IMR-90 (cell line): ENCODE data around the gene TMEM163. TPM values are rescaled to one million over a fixed set of nuclear protein-coding genes. Genes with fewer than 3 reads are reported as not detected.
"Not testable (repeated sequence)": the region's sequence is repeated elsewhere in the genome, so short reads cannot be mapped to it uniquely, and the experiment has no call there.

Experiments used
- ATAC-seq: fragments of 200-7000 bp; cut with Tn5 transposase; 2 replicates; pipeline ENCODE4 v1.9.1; 2020; ENCODE audit warnings: low read depth, mild to moderate bottlenecking, moderate library complexity
- BruUV-seq: library from RNA; stranded (reverse); fragments of 400-500 nt; replicated peaks from 2 replicates; lab custom pipeline; 2021; lab: Mats Ljungman, UMichigan
- CTCF ChIA-PET: fragments of 300-600 bp; formaldehyde crosslinking; extraction: SDS; loops from one replicate; lab custom pipeline; 2021; ENCODE audit warnings: antibody characterized with exemption; lab: Yijun Ruan, JAX
- POLR2A ChIA-PET: fragments of 300-600 bp; sonication (Branson Sonifier 250); formaldehyde crosslinking; loops from one replicate; lab custom pipeline; 2022; ENCODE audit warnings: antibody characterized with exemption; ENCODE audit not compliant: unreplicated experiment; lab: Charles Lee
- DNase-seq: peaks from one replicate; pipeline ENCODE4 v3.0.0; 2013
- H2AFZ ChIP-seq: replicated peaks from 2 replicates; pipeline ENCODE3; 2013; ENCODE audit warnings: low read length, mild to moderate bottlenecking; ENCODE audit not compliant: poor library complexity
- H2AK5ac ChIP-seq: 2 replicates; pipeline ENCODE4 v1.6.1; 2013; ENCODE audit warnings: low read depth, low read length, inconsistent platforms
- H2AK9ac ChIP-seq: replicated peaks from 2 replicates; pipeline ENCODE3; 2013; ENCODE audit warnings: mild to moderate bottlenecking, low read depth, low read length, moderate library complexity; ENCODE audit not compliant: poor library complexity
- H2BK120ac ChIP-seq: 2 replicates; pipeline ENCODE4 v1.6.1; 2013; ENCODE audit warnings: low read depth, low read length, inconsistent platforms
- H2BK15ac ChIP-seq: 3 replicates; pipeline ENCODE4 v1.6.1; 2013; ENCODE audit warnings: low read depth, low read length, inconsistent platforms
- H2BK20ac ChIP-seq: 2 replicates; pipeline ENCODE4 v1.6.1; 2013; ENCODE audit warnings: low read depth, mild to moderate bottlenecking, inconsistent platforms, low read length, moderate library complexity
- H2BK5ac ChIP-seq: 2 replicates; pipeline ENCODE4 v1.6.1; 2013; ENCODE audit warnings: mild to moderate bottlenecking, low read depth, low read length, inconsistent platforms; ENCODE audit not compliant: poor library complexity, severe bottlenecking
- H3K14ac ChIP-seq: replicated peaks from 2 replicates; pipeline ENCODE4 v1.6.1; 2013; ENCODE audit warnings: low read depth, low read length, inconsistent platforms
- H3K18ac ChIP-seq: 2 replicates; pipeline ENCODE4 v1.6.1; 2013; ENCODE audit warnings: low read depth, low read length, control low read depth
- H3K23ac ChIP-seq: 2 replicates; pipeline ENCODE4 v1.6.1; 2013; ENCODE audit warnings: low read depth, low read length, inconsistent platforms
- H3K27ac ChIP-seq: 2 replicates; pipeline ENCODE4 v1.5.1; 2013; ENCODE audit warnings: mild to moderate bottlenecking, control low read depth, low read length; ENCODE audit not compliant: insufficient read depth
- H3K27me3 ChIP-seq: 2 replicates; pipeline ENCODE4 v1.6.1; 2013; ENCODE audit warnings: low read length; ENCODE audit not compliant: control insufficient read depth, insufficient read depth
- H3K36me3 ChIP-seq: 2 replicates; pipeline ENCODE4 v1.6.1; 2013; ENCODE audit warnings: low read length, mixed read lengths; ENCODE audit not compliant: control insufficient read depth, insufficient read depth
- H3K4ac ChIP-seq: 2 replicates; pipeline ENCODE4 v1.6.1; 2013; ENCODE audit warnings: low read depth, low read length, inconsistent platforms
- H3K4me1 ChIP-seq: 2 replicates; pipeline ENCODE4 v1.6.1; 2013; ENCODE audit warnings: low read length, mixed read lengths; ENCODE audit not compliant: control insufficient read depth, insufficient read depth
- H3K4me2 ChIP-seq: 2 replicates; pipeline ENCODE4 v1.6.1; 2013; ENCODE audit warnings: low read depth, mild to moderate bottlenecking, control low read depth, low read length, moderate library complexity
- H3K4me3 ChIP-seq: 2 replicates; pipeline ENCODE4 v1.5.1; 2013; ENCODE audit warnings: low read depth, mild to moderate bottlenecking, control low read depth, low read length, moderate library complexity; ENCODE audit not compliant: insufficient read depth
- H3K56ac ChIP-seq: 2 replicates; pipeline ENCODE4 v1.6.1; 2013; ENCODE audit warnings: low read length, inconsistent platforms; ENCODE audit not compliant: insufficient read depth; ENCODE audit errors: extremely low read depth
- H3K79me1 ChIP-seq, 2 experiments: 2 replicates each; pipeline ENCODE4 v1.6.1; 2013; ENCODE audit warnings: low read length in 2 of 2, inconsistent platforms in 1 of 2, low read depth in 1 of 2
- H3K9ac ChIP-seq: 2 replicates; pipeline ENCODE4 v1.6.1; 2013; ENCODE audit warnings: low read depth, low read length, control low read depth
- H3K9me1 ChIP-seq: 2 replicates; pipeline ENCODE4 v1.6.1; 2013; ENCODE audit warnings: low read length, inconsistent platforms; ENCODE audit not compliant: insufficient read depth
- H3K9me3 ChIP-seq: 2 replicates; pipeline ENCODE4 v1.6.1; 2013; ENCODE audit warnings: low read length; ENCODE audit not compliant: control insufficient read depth, insufficient read depth
- H4K20me1 ChIP-seq: 2 replicates; pipeline ENCODE4 v1.6.1; 2013; ENCODE audit warnings: low read length, inconsistent platforms; ENCODE audit not compliant: insufficient read depth
- H4K5ac ChIP-seq: 2 replicates; pipeline ENCODE4 v1.6.1; 2013; ENCODE audit warnings: mild to moderate bottlenecking, low read depth, low read length, control low read depth
- H4K8ac ChIP-seq, 2 experiments: 2 replicates each; pipeline ENCODE4 v1.6.1; 2013; ENCODE audit warnings: low read depth in 2 of 2, low read length in 2 of 2, control low read depth in 1 of 2, inconsistent platforms in 1 of 2
- H4K91ac ChIP-seq: 2 replicates; pipeline ENCODE4 v1.6.1; 2013; ENCODE audit warnings: low read depth, low read length, inconsistent platforms; ENCODE audit not compliant: insufficient read depth
- WGBS, 2 experiments: methylation state at CpG; one replicate each; pipeline versions ENCODE4 v1.1.5 to v1.1.7; 2013; ENCODE audit warnings: missing lambda C conversion rate in 2 of 2; ENCODE audit not compliant: insufficient read length in 1 of 2; ENCODE audit errors: extremely low coverage in 2 of 2; 5-methylcytosine and 5-hydroxymethylcytosine counted together
- dilution Hi-C: fragments of 300-500 bp; cut with HindIII; formaldehyde crosslinking; loops from one replicate; pipeline ENCODE4 v1.14.3; 2018; ENCODE audit warnings: low sequenced_read_pairs; ENCODE audit not compliant: unreplicated experiment
- in situ Hi-C: fragments of 300-500 bp; cut with MboI; formaldehyde crosslinking; loops from 3 replicates; pipeline ENCODE4 v1.14.3; 2019; ENCODE audit warnings: low sequenced_read_pairs, inconsistent platforms, mixed read lengths
- intact Hi-C: fragments of 100-400 bp; cut with micrococcal nuclease; formaldehyde crosslinking; loops from 2 replicates; pipeline ENCODE4 v1.10.0; 2022
- polyA plus RNA-seq, 3 experiments: library from polyadenylated mRNA; depleted of rRNA; stranded (reverse); fragments of >200 nt; gene quantifications; 2 replicates each; pipeline ENCODE4 v1.2.3, GENCODE V29; 2012; ENCODE audit warnings: low replicate concordance in 1 of 3
- total RNA-seq: library from RNA; depleted of rRNA; stranded (reverse); fragments of >200 nt; gene quantifications from 2 replicates; pipeline ENCODE4 v1.2.3, GENCODE V29; 2012

Gene TMEM163
- total and polyA plus RNA-seq, 2 of the 4 experiments (the other 2 are of a cell fraction) = not detected

GRCh38 chr2:134507159-134507558, 211.6 kb downstream of the TMEM163 start:
- H3K4me3 ChIP-seq, H2AK5ac ChIP-seq, H3K23ac ChIP-seq, DNase-seq, H2BK20ac ChIP-seq, H3K79me1 ChIP-seq, H2AFZ ChIP-seq, H2BK15ac ChIP-seq, H2BK5ac ChIP-seq, in situ Hi-C loops, BruUV-seq, POLR2A ChIA-PET, H3K9me3 ChIP-seq, H3K36me3 ChIP-seq, H4K8ac ChIP-seq, H4K5ac ChIP-seq, H3K27ac ChIP-seq, ATAC-seq, H3K9ac ChIP-seq, H2BK120ac ChIP-seq, CTCF ChIA-PET, H2AK9ac ChIP-seq, H3K9me1 ChIP-seq, H3K14ac ChIP-seq, dilution Hi-C loops, H3K4me1 ChIP-seq, H3K4ac ChIP-seq, H4K20me1 ChIP-seq, H4K91ac ChIP-seq, intact Hi-C loops, H3K4me2 ChIP-seq, H3K18ac ChIP-seq, H3K56ac ChIP-seq: not testable (repeated sequence)
- H3K27me3 ChIP-seq = peaks cover 21% of the 10 kb centered on the region
- WGBS, 2 experiments = no CpG with 5 or more reads among the region's 8 CpGs
